Heart left ventricle (tissue), 16 donors: Measurements from ENCODE around the gene VPS4B. TPM values are rescaled to one million over a fixed set of nuclear protein-coding genes. Genes with fewer than 3 reads are reported as not detected.
A peak's percentile ranks its signal among the peaks of the same experiment; 100 is the strongest.
"Not testable (repeated sequence)": the region's sequence is repeated elsewhere in the genome, so short reads cannot be mapped to it uniquely, and the experiment has no call there.

ENCODE experiments used
- ATAC-seq, 4 donors: fragments of 200-7000 bp; cut with Tn5 transposase; one replicate each; pipeline ENCODE4 v1.9.1; 2020 to 2022; ENCODE audit warnings: moderate library complexity in 4 of 4, mild to moderate bottlenecking in 3 of 4, moderate number of reproducible peaks in 1 of 4
- DNase-seq, 5 donors: peaks; one replicate each; pipeline ENCODE4 v3.0.0-alpha.2; 2020
- H3K27ac ChIP-seq, 12 donors: fragments of 200-600 bp; sonication (generic) in 4 of 12; one replicate each; pipeline versions ENCODE4 v1.5.0 to v1.8.0; 2016 to 2022; ENCODE audit warnings: mild to moderate bottlenecking in 2 of 12
- H3K27me3 ChIP-seq, 9 donors: fragments of 200-600 bp; sonication (generic) in 2 of 9; one replicate each; pipeline versions ENCODE4 v1.5.1 to v1.8.0; 2016 to 2022; ENCODE audit warnings: mild to moderate bottlenecking in 3 of 9
- H3K36me3 ChIP-seq, 9 donors: fragments of 200-600 bp; sonication (generic) in 2 of 9; one replicate each; pipeline versions ENCODE4 v1.5.0 to v1.8.0; 2018 to 2022; ENCODE audit warnings: mild to moderate bottlenecking in 2 of 9
- H3K4me1 ChIP-seq, 12 donors: fragments of 200-600 bp; sonication (generic) in 4 of 12; one replicate each; pipeline versions ENCODE4 v1.5.0 to v1.8.0; 2016 to 2022; ENCODE audit warnings: mild to moderate bottlenecking in 3 of 12
- H3K4me3 ChIP-seq, 12 donors: fragments of 200-600 bp; sonication (generic) in 4 of 12; one replicate each; pipeline versions ENCODE4 v1.5.0 to v1.8.0; 2017 to 2022; ENCODE audit warnings: mild to moderate bottlenecking in 9 of 12, moderate library complexity in 4 of 12
- H3K9me3 ChIP-seq, 12 donors: fragments of 200-600 bp; sonication (generic) in 4 of 12; one replicate each; pipeline versions ENCODE4 v1.5.0 to v1.8.0; 2016 to 2022; ENCODE audit warnings: mild to moderate bottlenecking in 1 of 12
- POLR2A ChIP-seq, 2 donors: fragments of 450-650 bp; IDR thresholded peaks; one replicate each; pipeline ENCODE4 v1.6.1; 2017; ENCODE audit warnings: antibody characterized with exemption in 2 of 2, mild to moderate bottlenecking in 2 of 2, moderate library complexity in 2 of 2
- WGBS, 4 donors: extraction: QIAGEN DNeasy Blood & Tissue Kit in 2 of 4; methylation state at CpG; one replicate each; pipeline versions ENCODE4 v1.1.5 to v1.1.7; 2013 to 2018; 5-methylcytosine and 5-hydroxymethylcytosine counted together
- intact Hi-C, 10 donors: fragments of 100-400 bp; cut with DNase I; formaldehyde crosslinking; loops; one replicate each; pipeline versions ENCODE4 v1.11.1 to v1.14.2; 2022
- polyA plus RNA-seq, 2 donors: library from polyadenylated mRNA; stranded (reverse); fragments of 200-250 nt; gene quantifications; one replicate each; pipeline ENCODE4 v1.2.3, GENCODE V29; 2013
- total RNA-seq, 9 donors: library from RNA; depleted of rRNA in 2 of 9; stranded (reverse); fragments of >200 nt in 2 of 9; fragmentation: NEBNext Ultra II Directional in 3 of 9; extraction: Animal tissue kit (Norgen Biotek cat#: 25700) in 3 of 9; gene quantifications; one replicate each; pipeline versions ENCODE4 v1.1.0 to v1.2.4, GENCODE V29; 2016 to 2023
- TF ChIP-seq, protein P1 (sequence below), 12 donors: fragments of 200-600 bp; sonication (generic) in 4 of 12; IDR thresholded peaks; one replicate each; pipeline versions ENCODE4 v1.5.0 to v1.8.0; 2018 to 2022; ENCODE audit warnings: antibody characterized with exemption in 12 of 12, mild to moderate bottlenecking in 5 of 12
- donor health status: ischemic (EF 13 %, LVEDD 7.1; RV severe dilation, severe dysfunction).
- donor health status: healthy with polysubstance abuse.
- donor health status: DM: no; HTN: yes; CAD: no.
- donor health status: DM: no; HTN: no; CAD: no.
- donor health status: ischemic (EF 25% LVEDD 6.9; RV normal size, moderate dysfunction).
- donor health status: ischemic (EF 25% LVEDD 5.7; RV mildly dilated, moderate dysfunction).
- donor health status: healthy.
- donor health status: DM: yes; HTN: yes; CAD: no.
- donor health status: ischemic (EF 35%, LVEDD 5.7; RV mildly dilated, moderate dysfunction).
- donor health status: nonischemic (EF 11% LVEDD 7.7; RV severe dilation, severe dysfunction).
- donor health status: DM: yes; HTN: yes; CAD: no.
- donor health status: PGD.
- donor health status: ischemic (EF 29% LVEDD 5.4; RV normal size, mild dysfunction).
- donor health status: nonischemic (EF 23%, LVEDD 6.1; RV moderate dilation, normal function).

The VPS4B gene
- total and polyA plus RNA-seq, 11 donors, result 4.2 to 40.0 (median 18.7) TPM

DNA sequence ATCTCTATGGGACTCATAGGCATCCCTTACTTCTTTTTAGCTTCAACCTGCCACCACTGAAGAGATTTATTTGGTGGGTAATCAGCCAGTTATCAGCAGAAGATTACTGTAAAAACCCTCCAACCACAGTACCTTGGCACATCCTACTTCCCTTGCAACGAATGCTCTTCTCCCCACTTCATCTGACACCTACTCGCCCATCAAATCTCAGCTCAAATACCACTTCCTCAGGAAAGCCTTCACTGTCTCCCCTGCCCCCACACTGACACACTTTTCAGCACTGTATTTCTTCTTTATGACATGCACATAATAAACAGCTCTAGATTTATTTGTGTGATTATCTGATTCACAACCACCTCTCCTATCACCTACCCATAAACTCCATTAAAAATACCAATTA, 58.3 kb downstream of the VPS4B start:
- H3K27me3 ChIP-seq, result no peaks in the 10 kb centered on the region
- intact Hi-C loops, result loop anchor here in 1 of 10 donors (10.0 kb wide), 1 partner anchor 61 kb away; the partner anchor contains the start of gene VPS4B
- H3K4me1 ChIP-seq, result peaks cover 0 to 30% (median 16%) of the 10 kb centered on the region in 12 donors
- 58 to 62% (median 59%) methylated on average over 2 of the region's 2 CpGs for WGBS, 4 donors
- H3K4me3 ChIP-seq, result no peak overlapping the region
- peaks cover 0 to 40% (median 37%) of the 10 kb centered on the region in 9 donors for H3K36me3 ChIP-seq
- TF ChIP-seq POLR2A (IDR thresholded peaks at IDR 0.05), result no peak
- TF ChIP-seq, protein P1, sequence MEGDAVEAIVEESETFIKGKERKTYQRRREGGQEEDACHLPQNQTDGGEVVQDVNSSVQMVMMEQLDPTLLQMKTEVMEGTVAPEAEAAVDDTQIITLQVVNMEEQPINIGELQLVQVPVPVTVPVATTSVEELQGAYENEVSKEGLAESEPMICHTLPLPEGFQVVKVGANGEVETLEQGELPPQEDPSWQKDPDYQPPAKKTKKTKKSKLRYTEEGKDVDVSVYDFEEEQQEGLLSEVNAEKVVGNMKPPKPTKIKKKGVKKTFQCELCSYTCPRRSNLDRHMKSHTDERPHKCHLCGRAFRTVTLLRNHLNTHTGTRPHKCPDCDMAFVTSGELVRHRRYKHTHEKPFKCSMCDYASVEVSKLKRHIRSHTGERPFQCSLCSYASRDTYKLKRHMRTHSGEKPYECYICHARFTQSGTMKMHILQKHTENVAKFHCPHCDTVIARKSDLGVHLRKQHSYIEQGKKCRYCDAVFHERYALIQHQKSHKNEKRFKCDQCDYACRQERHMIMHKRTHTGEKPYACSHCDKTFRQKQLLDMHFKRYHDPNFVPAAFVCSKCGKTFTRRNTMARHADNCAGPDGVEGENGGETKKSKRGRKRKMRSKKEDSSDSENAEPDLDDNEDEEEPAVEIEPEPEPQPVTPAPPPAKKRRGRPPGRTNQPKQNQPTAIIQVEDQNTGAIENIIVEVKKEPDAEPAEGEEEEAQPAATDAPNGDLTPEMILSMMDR (IDR thresholded peaks at IDR 0.05), result no peak
- H3K9me3 ChIP-seq, result no peaks in the 10 kb centered on the region
- DNase-seq (no peak), ATAC-seq (no peak)
- H3K27ac ChIP-seq, result no peak overlapping the region

DNA sequence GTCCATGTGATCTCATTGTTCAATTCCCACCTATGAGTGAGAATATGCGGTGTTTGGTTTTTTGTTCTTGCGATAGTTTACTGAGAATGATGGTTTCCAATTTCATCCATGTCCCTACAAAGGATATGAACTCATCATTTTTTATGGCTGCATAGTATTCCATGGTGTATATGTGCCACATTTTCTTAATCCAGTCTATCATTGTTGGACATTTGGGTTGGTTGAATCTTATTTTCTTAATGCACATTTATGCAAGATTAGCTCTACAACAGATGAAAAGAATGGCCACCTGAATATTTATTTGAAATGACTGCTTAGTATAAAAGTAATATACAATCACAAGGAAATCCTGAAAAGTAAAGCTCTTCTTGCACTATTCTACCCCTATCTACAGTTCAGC, 58.9 kb downstream of the VPS4B start:
- H3K27me3 ChIP-seq, DNase-seq, H3K27ac ChIP-seq, H3K9me3 ChIP-seq, ATAC-seq, H3K4me3 ChIP-seq: not testable (repeated sequence)
- Histone ChIP-seq H3K4me1 (peaks cover 0 to 28% (median 16%) of the 10 kb centered on the region in 12 donors), H3K36me3 (peaks cover 0 to 45% (median 41%) of the 10 kb centered on the region in 9 donors)
- WGBS, 4 donors, result 100% methylated on average over 1 of the region's 2 CpGs; no CpG with 5 or more reads in 3 of the 4 donors
- intact Hi-C loops, result loop anchor here in 1 of 10 donors (10.0 kb wide), 1 partner anchor 61 kb away; the partner anchor contains the start of gene VPS4B

DNA sequence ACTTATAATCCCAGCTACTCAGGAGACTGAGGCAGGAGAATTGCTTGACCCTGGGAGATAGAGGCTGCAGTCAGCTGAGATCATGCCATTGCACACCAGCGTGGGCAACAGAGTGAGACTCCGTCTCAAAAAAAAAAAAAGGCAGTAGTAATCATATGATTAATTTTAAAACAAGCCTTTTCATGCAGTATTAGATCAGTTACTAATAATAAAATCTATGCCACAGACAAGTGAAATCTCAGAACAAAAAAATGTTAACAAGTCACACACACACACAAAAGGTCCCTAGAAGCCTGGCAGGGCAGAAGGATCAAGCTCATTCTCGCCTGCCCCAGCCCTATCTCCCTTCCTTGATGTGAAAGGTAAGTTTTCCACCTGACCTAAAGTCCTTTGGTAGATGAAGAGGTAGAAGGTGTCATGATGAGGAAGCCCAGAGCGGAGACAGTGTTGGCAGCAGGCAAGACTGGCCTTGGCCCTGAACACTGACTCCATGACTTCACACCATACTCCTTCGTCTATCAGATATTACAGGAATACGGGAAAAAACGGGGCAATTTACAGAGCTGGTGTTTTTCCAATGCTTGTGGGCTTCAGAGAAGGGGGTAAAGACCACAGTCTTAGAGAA, 65.9 kb downstream of the VPS4B start:
- H3K36me3 ChIP-seq, result peaks cover 0 to 99% (median 87%) of the 10 kb centered on the region in 9 donors
- 47 to 64% (median 55%) methylated on average over 7 of the region's 7 CpGs for WGBS, 4 donors
- intact Hi-C loops, result no loop called here

DNA sequence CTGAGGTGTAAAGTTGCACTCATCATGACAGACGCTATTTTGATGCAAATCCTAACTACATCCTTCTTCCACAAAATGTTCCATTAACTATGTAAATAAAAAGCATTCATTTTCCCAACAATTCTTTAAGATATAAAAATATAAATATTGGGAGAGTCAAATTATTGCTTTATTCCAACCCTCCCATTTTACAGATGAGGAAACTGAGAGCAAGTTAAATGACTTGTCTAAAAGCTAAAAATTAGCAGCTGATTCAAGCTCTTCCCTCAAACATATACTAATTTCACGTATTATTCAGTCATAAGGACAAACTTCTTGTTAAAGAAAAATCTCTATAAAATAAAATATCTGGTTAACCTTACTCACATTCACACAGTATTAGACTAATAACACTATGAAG, 72.0 kb downstream of the VPS4B start:
- 46 to 50% (median 48%) methylated on average over 2 of the region's 2 CpGs for WGBS, 4 donors
- no peaks in the 10 kb centered on the region for H3K9me3 ChIP-seq
- TF ChIP-seq, protein P1 (IDR thresholded peaks at IDR 0.05), result no peak
- TF ChIP-seq POLR2A (IDR thresholded peaks at IDR 0.05), result no peak
- no peaks in the 10 kb centered on the region for H3K27me3 ChIP-seq
- ATAC-seq (no peak), DNase-seq (no peak)
- H3K4me3 ChIP-seq, result no peak overlapping the region
- H3K36me3 ChIP-seq, result peaks cover 0 to 100% (median 94%) of the 10 kb centered on the region in 9 donors
- intact Hi-C loops, result no loop called here
- H3K4me1 ChIP-seq, result peaks cover 0 to 19% (median 11%) of the 10 kb centered on the region in 12 donors
- H3K27ac ChIP-seq, result no peak overlapping the region

More for the DNA sequence above, 65.9 kb downstream of the VPS4B start:
- H3K27ac ChIP-seq, result peak overlapping the region in 10 of 12 donors; percentile 25 to 76 (median 60)
- H3K4me3 ChIP-seq, result no peak overlapping the region
- H3K9me3 ChIP-seq, result no peaks in the 10 kb centered on the region
- TF ChIP-seq, protein P1 (IDR thresholded peaks at IDR 0.05), result no peak
- TF ChIP-seq POLR2A (IDR thresholded peaks at IDR 0.05), result no peak
- H3K4me1 ChIP-seq, result peaks cover 0 to 13% (median 0%) of the 10 kb centered on the region in 12 donors
- no peaks in the 10 kb centered on the region for H3K27me3 ChIP-seq
- peak; percentile 77 to 87 (median 78) for ATAC-seq
- DNase-seq, result peak in 1 of 5 donors; percentile 43
